ENCODE results near the gene ANXA11. TPM values are rescaled to one million over a fixed set of nuclear protein-coding genes. Genes with fewer than 3 reads are reported as not detected.

The ANXA11 gene
- total and polyA plus RNA-seq, 2 of the 8 experiments (the other 6 are each of a cell fraction or from before 2014, with no cell fraction given) = 40.5 to 84.9 TPM

- FAIRE-seq = no peak
- TF ChIP-seq PHF8 (conservative IDR thresholded peaks at IDR 0.05; ENCODE audit: low read depth, low read length) (no peak), SRF (IDR thresholded peaks at IDR 0.05; ENCODE audit: low read depth, low read length) (no peak), NANOG (IDR thresholded peaks at IDR 0.05; ENCODE audit: insufficient read depth, low read depth, low read length, poor library complexity, severe bottlenecking) (no peak), RFX5 (IDR thresholded peaks at IDR 0.05; ENCODE audit: borderline replicate concordance, low read depth, low read length) (no peak), RBBP5 (IDR thresholded peaks at IDR 0.05; ENCODE audit: borderline replicate concordance, low read depth, low read length) (no peak), EZH2 (IDR thresholded peaks at IDR 0.05; ENCODE audit: low read depth, low read length, severe bottlenecking) (no peak), TAF1 (IDR thresholded peaks at IDR 0.05; ENCODE audit: low read depth, low read length) (no peak), E2F6 (IDR thresholded peaks at IDR 0.05) (no peak), CEBPB (IDR thresholded peaks at IDR 0.05; ENCODE audit: low read depth, low read length) (no peak), ASH2L (IDR thresholded peaks at IDR 0.05; ENCODE audit: low read length) (no peak), HDAC2 (IDR thresholded peaks at IDR 0.05; ENCODE audit: borderline replicate concordance in 1 of 2, low read depth in 2 of 2, low read length in 2 of 2) (no peak), SIN3A (conservative IDR thresholded peaks at IDR 0.05 in 1 of 2, IDR thresholded peaks at IDR 0.05 in 1 of 2; ENCODE audit: low read depth in 1 of 2, low read length in 2 of 2) (no peak), EGR1 (IDR thresholded peaks at IDR 0.05; ENCODE audit: borderline replicate concordance, low read depth, low read length) (no peak)
Measured at GRCh38 chr10:80200259-80200658, 5.1 kb downstream of the ANXA11 start.

More at GRCh38 chr10:80200259-80200658, 5.1 kb downstream of the ANXA11 start:
- no peak overlapping the region for H3K23ac ChIP-seq (ENCODE audit: insufficient read length)
- peaks cover 0 to 8% (median 2%) of the 10 kb centered on the region in 4 experiments; a peak in 3 of 7 replicates for H3K27me3 ChIP-seq (replicated peaks in 1 of 4; ENCODE audit: control insufficient read depth in 3 of 4, extremely low read depth in 1 of 4, insufficient read depth in 3 of 4, low read length in 3 of 4)
- H3K9ac ChIP-seq (replicated peaks in 1 of 4; ENCODE audit: extremely low read depth in 1 of 4, low read depth in 3 of 4, low read length in 3 of 4) = no peak overlapping the region
- H3K14ac ChIP-seq (ENCODE audit: insufficient read length) = no peak overlapping the region
- no peak overlapping the region for H2BK20ac ChIP-seq (ENCODE audit: low read length)
- H3K4me3 ChIP-seq (ENCODE audit: extremely low read depth in 1 of 4, insufficient read depth in 2 of 4, low read depth in 3 of 4, low read length in 4 of 4) = no peak overlapping the region
- H3K79me2 ChIP-seq (ENCODE audit: control insufficient read depth in 1 of 2, insufficient read depth in 2 of 2, low read length in 2 of 2) = peaks cover 3 to 62% of the 10 kb centered on the region in 2 experiments
- H3K56ac ChIP-seq (replicated peaks; ENCODE audit: insufficient read length, low read depth, low read length) = no peak overlapping the region
- peaks cover 7 to 16% (median 10%) of the 10 kb centered on the region in 4 experiments for H3K4me1 ChIP-seq (replicated peaks in 1 of 4; ENCODE audit: control insufficient read depth in 3 of 4, insufficient read depth in 4 of 4, low read length in 3 of 4)
- H2AFZ ChIP-seq (ENCODE audit: low read length) = no peak overlapping the region
- no peak overlapping the region for H4K91ac ChIP-seq (replicated peaks; ENCODE audit: insufficient read length, low read length)
- no peak overlapping the region for H3K4ac ChIP-seq (replicated peaks; ENCODE audit: insufficient read length, low read depth, low read length)
- H2AK5ac ChIP-seq (ENCODE audit: low read depth, low read length) = peak overlapping the region; percentile 13; the same call in 1 of the 2 replicates
- peaks cover 14% of the 10 kb centered on the region for H3K79me1 ChIP-seq (ENCODE audit: low read depth, low read length)
- ChIA-PET POLR2A (ENCODE audit: partially characterized antibody) (no interaction called here), CTCF (ENCODE audit: partially characterized antibody) (interaction anchor here (1.0 to 2.2 kb wide), 5 partner anchors 9 to 38 kb away, joined by 3 to 7 read pairs (median 5); no protein-coding TSS in a partner anchor)
- H3K4me2 ChIP-seq (ENCODE audit: insufficient read depth in 1 of 2, low read depth in 2 of 2, low read length in 2 of 2) = no peak overlapping the region
- H2BK120ac ChIP-seq (replicated peaks; ENCODE audit: low read depth, low read length) = no peak overlapping the region
- DNase-seq (ENCODE audit: low read depth in 1 of 2, low spot score in 2 of 2) = no peak
- H4K20me1 ChIP-seq (replicated peaks in 1 of 2; ENCODE audit: control insufficient read depth in 1 of 2, insufficient read depth in 2 of 2, low read length in 2 of 2) = peaks cover 2 to 18% of the 10 kb centered on the region in 2 experiments
- WGBS, 2 experiments (ENCODE audit: extremely low coverage in 1 of 2, insufficient coverage in 1 of 2, insufficient read length in 1 of 2, insufficient replicate concordance in 2 of 2, low coverage in 1 of 2, low lambda C conversion rate in 2 of 2, missing lambda C conversion rate in 1 of 2) = 72% methylated on average over 1 of the region's 1 CpG; no CpG with 5 or more reads in 1 of the 2 experiments
- no peak overlapping the region for H4K8ac ChIP-seq (ENCODE audit: extremely low read depth, insufficient read depth, low read length)
- no peaks in the 10 kb centered on the region; a peak in 1 of 8 replicates for H3K36me3 ChIP-seq (ENCODE audit: control insufficient read depth in 2 of 4, insufficient read depth in 4 of 4, low read length in 3 of 4)
- no peak overlapping the region for H2BK15ac ChIP-seq (ENCODE audit: low read length)
- H4K5ac ChIP-seq (ENCODE audit: insufficient read length, low read depth, low read length) = no peak overlapping the region
- no peak overlapping the region for H3K18ac ChIP-seq (ENCODE audit: extremely low read depth, low read length)
- H3K23me2 ChIP-seq (ENCODE audit: low read depth, low read length) = peaks cover 5% of the 10 kb centered on the region; the same call in 1 of the 2 replicates
- no peaks in the 10 kb centered on the region for H3K9me3 ChIP-seq (ENCODE audit: insufficient read depth in 2 of 2, low read depth in 1 of 2, low read length in 1 of 2)
- H2BK5ac ChIP-seq (ENCODE audit: low read depth, low read length) = no peak overlapping the region
- H2BK12ac ChIP-seq (ENCODE audit: low read depth, low read length) = no peak overlapping the region
- H3K27ac ChIP-seq (ENCODE audit: low read depth, low read length) = no peak overlapping the region
